Lower lobe of right lung (tissue), 2 donors: ENCODE data around the gene CELSR1. TPM values are rescaled to one million over a fixed set of nuclear protein-coding genes. Genes with fewer than 3 reads are reported as not detected.

Source experiments
- ATAC-seq, 2 donors: fragments of 200-7000 bp; cut with Tn5 transposase; one replicate each; pipeline ENCODE4 v1.9.1; 2020 to 2022; ENCODE audit warnings: mild to moderate bottlenecking in 2 of 2, moderate library complexity in 2 of 2
- DNase-seq: peaks from one replicate; pipeline ENCODE4 v3.0.0-alpha.2; 2020
- H3K27ac ChIP-seq: fragments of 200-600 bp; one replicate; pipeline ENCODE4 v1.8.0; 2022
- H3K27me3 ChIP-seq: fragments of 200-600 bp; one replicate; pipeline ENCODE4 v1.8.0; 2022; ENCODE audit warnings: low read depth
- H3K36me3 ChIP-seq: fragments of 200-600 bp; one replicate; pipeline ENCODE4 v1.8.0; 2022; ENCODE audit warnings: mild to moderate bottlenecking
- H3K4me1 ChIP-seq: fragments of 200-600 bp; one replicate; pipeline ENCODE4 v1.8.0; 2022
- H3K4me3 ChIP-seq: fragments of 200-600 bp; one replicate; pipeline ENCODE4 v1.8.0; 2022; ENCODE audit warnings: mild to moderate bottlenecking
- H3K9me3 ChIP-seq: fragments of 200-600 bp; one replicate; pipeline ENCODE4 v1.8.0; 2022
- intact Hi-C: fragments of 100-400 bp; cut with DNase I; formaldehyde crosslinking; loops from one replicate; pipeline ENCODE4 v1.11.0; 2022
- total RNA-seq: library from RNA; stranded (reverse); fragmentation: NEBNext Ultra II Directional; extraction: Animal tissue kit (Norgen Biotek cat#: 25700); gene quantifications from one replicate; pipeline ENCODE4 v1.2.1, GENCODE V29; 2021
- TF ChIP-seq, protein P1 (sequence below): fragments of 200-600 bp; IDR thresholded peaks from one replicate; pipeline ENCODE4 v1.8.0; 2022; ENCODE audit warnings: antibody characterized with exemption, mild to moderate bottlenecking
- donor health status: DM: no; HTN: yes; CAD: no; lungs with severe emphysema.

Gene CELSR1
- total RNA-seq, 1 donor from 2014 or later, result 51.8 TPM

GRCh38 chr22:46447906-46448305, 89.5 kb downstream of the CELSR1 start:
- TF ChIP-seq, protein P1, sequence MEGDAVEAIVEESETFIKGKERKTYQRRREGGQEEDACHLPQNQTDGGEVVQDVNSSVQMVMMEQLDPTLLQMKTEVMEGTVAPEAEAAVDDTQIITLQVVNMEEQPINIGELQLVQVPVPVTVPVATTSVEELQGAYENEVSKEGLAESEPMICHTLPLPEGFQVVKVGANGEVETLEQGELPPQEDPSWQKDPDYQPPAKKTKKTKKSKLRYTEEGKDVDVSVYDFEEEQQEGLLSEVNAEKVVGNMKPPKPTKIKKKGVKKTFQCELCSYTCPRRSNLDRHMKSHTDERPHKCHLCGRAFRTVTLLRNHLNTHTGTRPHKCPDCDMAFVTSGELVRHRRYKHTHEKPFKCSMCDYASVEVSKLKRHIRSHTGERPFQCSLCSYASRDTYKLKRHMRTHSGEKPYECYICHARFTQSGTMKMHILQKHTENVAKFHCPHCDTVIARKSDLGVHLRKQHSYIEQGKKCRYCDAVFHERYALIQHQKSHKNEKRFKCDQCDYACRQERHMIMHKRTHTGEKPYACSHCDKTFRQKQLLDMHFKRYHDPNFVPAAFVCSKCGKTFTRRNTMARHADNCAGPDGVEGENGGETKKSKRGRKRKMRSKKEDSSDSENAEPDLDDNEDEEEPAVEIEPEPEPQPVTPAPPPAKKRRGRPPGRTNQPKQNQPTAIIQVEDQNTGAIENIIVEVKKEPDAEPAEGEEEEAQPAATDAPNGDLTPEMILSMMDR, result no peak
- Histone ChIP-seq H3K4me1 (peaks cover 42% of the 10 kb centered on the region), H3K4me3 (no peak overlapping the region), H3K36me3 (no peaks in the 10 kb centered on the region), H3K9me3 (no peaks in the 10 kb centered on the region), H3K27me3 (no peaks in the 10 kb centered on the region), H3K27ac (peak overlapping the region; percentile 58)
- ATAC-seq (no peak), DNase-seq (peak; percentile 41)
- intact Hi-C loops, result no loop called here

GRCh38 chr22:46446799-46447198, 90.6 kb downstream of the CELSR1 start:
- Histone ChIP-seq H3K27me3 (no peaks in the 10 kb centered on the region), H3K9me3 (no peaks in the 10 kb centered on the region), H3K4me1 (peaks cover 37% of the 10 kb centered on the region), H3K27ac (no peak overlapping the region), H3K36me3 (no peaks in the 10 kb centered on the region), H3K4me3 (no peak overlapping the region)
- DNase-seq (no peak), ATAC-seq (no peak)
- TF ChIP-seq, protein P1, result no peak
- intact Hi-C loops, result no loop called here

GRCh38 chr22:46445771-46446420, 91.5 kb downstream of the CELSR1 start:
- H3K4me1 ChIP-seq, result peaks cover 28% of the 10 kb centered on the region
- ATAC-seq (no peak), DNase-seq (no peak)
- TF ChIP-seq, protein P1, result no peak
- H3K9me3 ChIP-seq, result no peaks in the 10 kb centered on the region
- intact Hi-C loops, result no loop called here
- H3K27ac ChIP-seq, result no peak overlapping the region
- H3K4me3 ChIP-seq, result no peak overlapping the region
- no peaks in the 10 kb centered on the region for H3K36me3 ChIP-seq
- no peaks in the 10 kb centered on the region for H3K27me3 ChIP-seq

DNA sequence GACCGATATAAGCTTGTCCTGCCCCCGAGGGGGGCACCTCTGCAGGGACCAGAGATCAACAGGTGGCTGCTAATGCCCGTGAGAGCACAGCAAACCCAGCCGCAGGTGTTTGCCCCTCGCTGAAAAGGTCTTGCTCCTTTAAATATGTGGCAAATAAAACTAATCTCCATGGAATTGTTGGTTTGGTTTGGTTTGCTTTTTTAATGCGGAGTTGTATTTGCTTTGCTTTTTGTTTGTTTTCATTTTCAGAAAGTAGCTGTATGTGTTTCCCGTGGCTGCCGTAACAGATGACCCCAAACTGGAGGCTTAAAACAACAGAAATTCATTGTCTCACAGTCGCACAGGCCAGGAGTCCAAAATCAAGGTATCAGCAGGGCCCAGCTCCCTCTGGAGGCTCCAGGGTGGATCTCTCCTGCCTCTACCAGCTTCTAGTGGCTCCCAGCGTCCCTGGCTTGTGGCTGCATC, 93.0 kb downstream of the CELSR1 start:
- Histone ChIP-seq H3K9me3 (no peaks in the 10 kb centered on the region), H3K27me3 (no peaks in the 10 kb centered on the region), H3K4me3 (no peak overlapping the region), H3K36me3 (no peaks in the 10 kb centered on the region), H3K4me1 (peaks cover 17% of the 10 kb centered on the region), H3K27ac (peak overlapping the region; percentile 82)
- DNase-seq (no peak), ATAC-seq (peak in 1 of 2 donors; percentile 7)
- intact Hi-C loops, result no loop called here
- TF ChIP-seq, protein P1, result no peak

DNA sequence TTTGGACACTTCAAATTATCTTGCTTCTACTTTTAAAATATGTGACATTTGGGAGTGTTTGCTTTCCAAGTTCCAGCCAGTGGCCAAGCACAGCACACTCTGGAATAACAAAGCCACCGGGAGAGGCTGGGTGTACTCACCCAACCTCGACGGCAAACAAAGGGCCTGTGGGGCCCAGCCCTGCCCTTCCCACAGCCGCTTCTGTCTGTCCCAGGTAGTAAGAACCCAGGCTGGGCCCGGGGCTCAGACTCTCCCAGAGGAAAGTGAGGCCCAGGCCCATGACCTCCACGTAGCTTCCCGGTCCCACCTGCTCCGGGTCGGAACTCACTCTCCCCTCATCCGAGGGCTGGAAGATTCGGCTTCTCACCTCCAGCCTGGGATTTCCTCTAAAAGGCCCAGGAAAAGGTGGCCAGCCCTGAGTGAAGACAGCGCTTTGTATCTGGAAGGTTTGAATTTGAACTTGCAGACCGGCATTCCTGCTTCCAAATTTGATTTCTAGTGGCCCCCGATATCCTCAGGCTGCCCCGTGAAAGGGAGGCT, 93.5 kb downstream of the CELSR1 start:
- Histone ChIP-seq H3K36me3 (no peaks in the 10 kb centered on the region), H3K27me3 (no peaks in the 10 kb centered on the region), H3K4me3 (no peak overlapping the region), H3K9me3 (no peaks in the 10 kb centered on the region), H3K4me1 (peaks cover 17% of the 10 kb centered on the region), H3K27ac (peak overlapping the region; percentile 82)
- DNase-seq (peak; percentile 68), ATAC-seq (peak; percentile 79 to 82)
- intact Hi-C loops, result no loop called here
- TF ChIP-seq, protein P1, result no peak
